Left colon (tissue), 2 donors: ENCODE data around the gene UBN1. TPM values are rescaled to one million over a fixed set of nuclear protein-coding genes. Genes with fewer than 3 reads are reported as not detected.
"Not testable (repeated sequence)": the region's sequence is repeated elsewhere in the genome, so short reads cannot be mapped to it uniquely, and the experiment has no call there.

Source experiments
- ATAC-seq: fragments of 200-7000 bp; cut with Tn5 transposase; one replicate; pipeline ENCODE4 v1.9.1; 2020; ENCODE audit warnings: mild to moderate bottlenecking, moderate library complexity
- DNase-seq, 2 donors: peaks; one replicate each; pipeline ENCODE4 v3.0.0-alpha.2; 2020
- intact Hi-C, 2 donors: fragments of 100-400 bp; cut with DNase I in 1 of 2; cut with micrococcal nuclease in 1 of 2; formaldehyde crosslinking; loops; one replicate each; pipeline versions ENCODE4 v1.11.2 to v1.14.0; 2022; cut with DNase I, micrococcal nuclease
- total RNA-seq, 2 donors: library from RNA; stranded (reverse); fragmentation: NEBNext Ultra II Directional; extraction: Animal tissue kit (Norgen Biotek cat#: 25700); gene quantifications; one replicate each; pipeline ENCODE4 v1.2.1, GENCODE V29; 2021
- donor health status: DM: no; HTN: no; CAD: no.
- donor health status: DM: yes; HTN: yes; CAD: no.

Gene UBN1
- total RNA-seq, 2 donors from 2014 or later, result 34.8 to 43.5 TPM

- ATAC-seq, result peak; percentile 7
- intact Hi-C loops, result no loop called here
Measured at GRCh38 chr16:4893103-4893862, 46.0 kb downstream of the UBN1 start.

GRCh38 chr16:4894276-4895150, 47.2 kb downstream of the UBN1 start:
- intact Hi-C loops, result no loop called here
- no peak for ATAC-seq
- no peak for DNase-seq

More at GRCh38 chr16:4893103-4893862, 46.0 kb downstream of the UBN1 start:
- no peak for DNase-seq

- no peak for DNase-seq
- intact Hi-C loops, result no loop called here
- no peak for ATAC-seq
Measured at GRCh38 chr16:4895366-4895765, 48.1 kb downstream of the UBN1 start.

- intact Hi-C loops, DNase-seq, ATAC-seq: not testable (repeated sequence)
Measured at GRCh38 chr16:4896761-4897160, 49.5 kb downstream of the UBN1 start.

- no peak for DNase-seq
- ATAC-seq, result no peak
- intact Hi-C loops, result no loop called here
Measured at GRCh38 chr16:4897328-4897727, 50.0 kb downstream of the UBN1 start.

GRCh38 chr16:4898811-4899473, 51.7 kb downstream of the UBN1 start:
- ATAC-seq (no peak), DNase-seq (no peak)
- intact Hi-C loops, result no loop called here

- intact Hi-C loops, result no loop called here
- DNase-seq (no peak), ATAC-seq (no peak)
Measured at GRCh38 chr16:4899474-4899846, 52.2 kb downstream of the UBN1 start.

- DNase-seq (no peak), ATAC-seq (no peak)
- intact Hi-C loops, result no loop called here
Measured at GRCh38 chr16:4900036-4900435, 52.8 kb downstream of the UBN1 start.

- no peak for ATAC-seq
- intact Hi-C loops, result no loop called here
- no peak for DNase-seq
Measured at GRCh38 chr16:4900750-4901149, 53.5 kb downstream of the UBN1 start.

- DNase-seq (no peak), ATAC-seq (no peak)
- intact Hi-C loops, result no loop called here
Measured at GRCh38 chr16:4902038-4902437, 54.8 kb downstream of the UBN1 start.

GRCh38 chr16:4904108-4904941, 57.0 kb downstream of the UBN1 start:
- no peak for ATAC-seq
- intact Hi-C loops, result no loop called here
- DNase-seq, result no peak

- ATAC-seq (no peak), DNase-seq (no peak)
- intact Hi-C loops, result no loop called here
Measured at GRCh38 chr16:4904942-4905615, 57.8 kb downstream of the UBN1 start.

- ATAC-seq, result no peak
- intact Hi-C loops, result no loop called here
- no peak for DNase-seq
Measured at GRCh38 chr16:4908854-4909401, 61.6 kb downstream of the UBN1 start.

GRCh38 chr16:4909825-4910224, 62.5 kb downstream of the UBN1 start:
- DNase-seq (no peak), ATAC-seq (no peak)
- intact Hi-C loops, result no loop called here

GRCh38 chr16:4910828-4911227, 63.5 kb downstream of the UBN1 start:
- intact Hi-C loops, result no loop called here
- DNase-seq (no peak), ATAC-seq (no peak)

GRCh38 chr16:4911970-4912386, 64.7 kb downstream of the UBN1 start:
- no peak for ATAC-seq
- DNase-seq, result no peak
- intact Hi-C loops, result no loop called here

- DNase-seq, result no peak
- no peak for ATAC-seq
- intact Hi-C loops, result no loop called here
Measured at GRCh38 chr16:4913130-4913773, 66.0 kb downstream of the UBN1 start.
